Left lung (tissue), 10 donors: ENCODE results near the gene AQP12A. TPM values are rescaled to one million over a fixed set of nuclear protein-coding genes. Genes with fewer than 3 reads are reported as not detected.

Source experiments
- ATAC-seq: fragments of 200-7000 bp; cut with Tn5 transposase; one replicate; pipeline ENCODE4 v1.9.1; 2020; ENCODE audit warnings: moderate library complexity
- DNase-seq, 4 donors: peaks; one replicate each; pipeline ENCODE4 v3.0.0-alpha.2; 2013 to 2020
- H3K27ac ChIP-seq, 2 donors: fragments of 200-600 bp; sonication (generic) in 1 of 2; one replicate each; pipeline versions ENCODE4 v1.5.0 to v1.8.0; 2020 to 2021
- H3K27me3 ChIP-seq, 2 donors: fragments of 200-600 bp; sonication (generic) in 1 of 2; one replicate each; pipeline versions ENCODE4 v1.5.0 to v1.8.0; 2020 to 2021
- H3K36me3 ChIP-seq, 2 donors: fragments of 200-600 bp; sonication (generic) in 1 of 2; one replicate each; pipeline versions ENCODE4 v1.5.0 to v1.8.0; 2020 to 2021
- H3K4me1 ChIP-seq, 2 donors: fragments of 200-600 bp; one replicate each; pipeline ENCODE4 v1.8.0; 2021
- H3K4me3 ChIP-seq, 2 donors: fragments of 200-600 bp; sonication (generic) in 1 of 2; one replicate each; pipeline versions ENCODE4 v1.5.0 to v1.8.0; 2020 to 2021; ENCODE audit warnings: mild to moderate bottlenecking in 1 of 2
- H3K9me3 ChIP-seq, 2 donors: fragments of 200-600 bp; sonication (generic) in 1 of 2; one replicate each; pipeline versions ENCODE4 v1.5.0 to v1.8.0; 2020 to 2021
- intact Hi-C, 2 donors: fragments of 100-400 bp; cut with DNase I; formaldehyde crosslinking; loops; one replicate each; pipeline versions ENCODE4 v1.11.2 to v1.14.2; 2022
- polyA plus RNA-seq, 6 donors: library from polyadenylated mRNA; unstranded; fragments of 120-200 nt; gene quantifications; one replicate each; pipeline ENCODE4 v1.2.1, GENCODE V29; 2013; ENCODE audit not compliant: insufficient read length in 6 of 6
- total RNA-seq, 2 donors: library from RNA; stranded (reverse); fragmentation: NEBNext Ultra II Directional; extraction: Animal tissue kit (Norgen Biotek cat#: 25700); gene quantifications; one replicate each; pipeline ENCODE4 v1.2.1, GENCODE V29; 2021
- TF ChIP-seq, protein P1 (sequence below), 2 donors: fragments of 200-600 bp; sonication (generic) in 1 of 2; IDR thresholded peaks; one replicate each; pipeline versions ENCODE4 v1.5.0 to v1.8.0; 2021; ENCODE audit warnings: antibody characterized with exemption in 2 of 2
- donor health status: DM: no; HTN: yes; CAD: no.
- donor health status: DM: no; HTN: no; CAD: no.

AQP12A gene
- total and polyA plus RNA-seq, 8 donors, result not detected

DNA sequence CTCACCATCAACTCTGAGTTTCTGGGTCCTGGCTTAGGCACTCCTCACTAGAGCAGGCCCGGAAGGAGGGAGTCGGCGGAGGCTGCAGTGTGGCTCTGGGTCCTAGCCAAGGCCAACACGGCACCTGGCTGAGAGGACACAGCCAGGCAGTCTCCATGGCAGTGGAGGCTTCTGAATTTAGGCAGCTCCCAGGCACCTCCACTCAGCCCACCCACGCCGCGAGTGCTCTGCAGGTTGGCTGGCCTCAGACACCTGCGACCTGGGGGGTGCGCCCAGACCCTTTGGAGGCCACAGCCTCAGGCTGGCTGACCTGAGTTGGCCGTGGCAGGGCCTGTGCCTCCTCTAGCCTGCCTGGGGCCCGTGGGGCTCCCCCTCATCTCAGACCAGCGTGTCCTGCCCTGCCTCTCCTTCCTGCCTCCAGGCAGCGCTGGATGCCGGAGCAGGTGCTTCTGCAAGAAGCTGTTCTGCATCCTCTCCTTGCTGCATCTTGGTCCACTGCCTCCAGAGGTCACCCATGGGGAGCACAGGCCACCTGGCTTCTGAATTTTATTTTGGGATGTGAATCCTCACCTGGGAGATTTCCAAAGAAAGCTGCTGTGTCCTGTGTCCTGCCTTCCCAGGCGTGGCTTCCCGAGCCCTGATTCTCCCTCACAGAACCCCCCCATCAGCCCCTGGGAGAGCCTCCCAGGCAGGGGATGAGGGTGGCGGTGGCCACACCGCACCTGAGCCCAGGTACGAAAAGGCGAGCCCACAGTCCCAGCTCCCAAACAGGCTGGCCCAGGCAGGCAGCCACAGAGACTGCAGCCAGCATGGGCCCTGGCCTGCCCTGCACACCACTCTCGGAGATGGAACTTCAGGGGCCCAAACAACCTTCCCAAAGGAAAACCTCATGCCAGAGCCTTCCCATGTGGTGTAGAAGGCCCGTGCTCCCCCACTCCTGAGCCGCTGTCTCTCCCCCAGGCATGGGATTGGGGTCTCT, 23.4 kb downstream of the AQP12A start:
- Histone ChIP-seq H3K27me3 (peaks cover 0 to 5% of the 10 kb centered on the region in 2 donors), H3K4me1 (no peaks in the 10 kb centered on the region), H3K27ac (no peak overlapping the region), H3K9me3 (no peaks in the 10 kb centered on the region), H3K36me3 (no peaks in the 10 kb centered on the region), H3K4me3 (no peak overlapping the region)
- intact Hi-C loops, result no loop called here
- ATAC-seq (no peak), DNase-seq (peak in 1 of 4 donors; percentile 67)
- TF ChIP-seq, protein P1, sequence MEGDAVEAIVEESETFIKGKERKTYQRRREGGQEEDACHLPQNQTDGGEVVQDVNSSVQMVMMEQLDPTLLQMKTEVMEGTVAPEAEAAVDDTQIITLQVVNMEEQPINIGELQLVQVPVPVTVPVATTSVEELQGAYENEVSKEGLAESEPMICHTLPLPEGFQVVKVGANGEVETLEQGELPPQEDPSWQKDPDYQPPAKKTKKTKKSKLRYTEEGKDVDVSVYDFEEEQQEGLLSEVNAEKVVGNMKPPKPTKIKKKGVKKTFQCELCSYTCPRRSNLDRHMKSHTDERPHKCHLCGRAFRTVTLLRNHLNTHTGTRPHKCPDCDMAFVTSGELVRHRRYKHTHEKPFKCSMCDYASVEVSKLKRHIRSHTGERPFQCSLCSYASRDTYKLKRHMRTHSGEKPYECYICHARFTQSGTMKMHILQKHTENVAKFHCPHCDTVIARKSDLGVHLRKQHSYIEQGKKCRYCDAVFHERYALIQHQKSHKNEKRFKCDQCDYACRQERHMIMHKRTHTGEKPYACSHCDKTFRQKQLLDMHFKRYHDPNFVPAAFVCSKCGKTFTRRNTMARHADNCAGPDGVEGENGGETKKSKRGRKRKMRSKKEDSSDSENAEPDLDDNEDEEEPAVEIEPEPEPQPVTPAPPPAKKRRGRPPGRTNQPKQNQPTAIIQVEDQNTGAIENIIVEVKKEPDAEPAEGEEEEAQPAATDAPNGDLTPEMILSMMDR (IDR thresholded peaks at IDR 0.05), result no peak

DNA sequence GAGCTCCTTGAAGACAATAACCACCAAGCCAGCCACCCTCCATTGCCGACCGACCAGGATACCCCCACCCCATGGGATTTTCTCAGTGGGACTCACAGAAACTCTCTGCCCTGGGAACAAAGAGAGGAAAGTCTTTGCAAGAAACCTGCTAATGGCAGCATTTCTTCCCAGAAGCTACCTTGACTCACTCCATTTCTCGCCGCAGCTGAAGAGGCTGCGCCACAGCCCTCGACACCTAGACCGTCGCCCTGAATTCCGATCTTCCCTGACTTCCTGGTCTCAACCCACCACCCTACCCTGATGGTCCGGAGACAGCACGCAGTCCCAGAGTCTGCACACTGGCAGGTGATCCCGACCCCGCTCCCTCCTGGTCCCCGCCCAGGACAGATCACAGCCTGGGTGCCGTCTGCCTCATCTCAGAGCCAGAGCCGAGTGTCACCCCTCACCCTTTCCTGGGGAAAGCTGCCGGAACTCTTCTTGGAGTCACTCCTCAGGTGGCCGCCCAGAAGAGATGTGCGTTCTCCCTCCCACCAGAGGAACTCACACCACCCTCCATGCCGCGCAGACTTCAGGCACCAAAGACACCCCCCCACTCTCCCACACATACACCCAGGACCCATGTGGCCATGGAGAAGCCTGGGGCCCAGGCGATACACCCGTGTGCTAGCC, 24.6 kb downstream of the AQP12A start:
- DNase-seq, result peak in 1 of 4 donors; percentile 58
- ATAC-seq, result no peak
- peaks cover 0 to 5% of the 10 kb centered on the region in 2 donors for H3K27me3 ChIP-seq
- no peak overlapping the region for H3K4me3 ChIP-seq
- intact Hi-C loops, result no loop called here
- H3K36me3 ChIP-seq, result no peaks in the 10 kb centered on the region
- H3K4me1 ChIP-seq, result no peaks in the 10 kb centered on the region
- H3K27ac ChIP-seq, result no peak overlapping the region
- H3K9me3 ChIP-seq, result no peaks in the 10 kb centered on the region
- TF ChIP-seq, protein P1 (IDR thresholded peaks at IDR 0.05), result no peak

DNA sequence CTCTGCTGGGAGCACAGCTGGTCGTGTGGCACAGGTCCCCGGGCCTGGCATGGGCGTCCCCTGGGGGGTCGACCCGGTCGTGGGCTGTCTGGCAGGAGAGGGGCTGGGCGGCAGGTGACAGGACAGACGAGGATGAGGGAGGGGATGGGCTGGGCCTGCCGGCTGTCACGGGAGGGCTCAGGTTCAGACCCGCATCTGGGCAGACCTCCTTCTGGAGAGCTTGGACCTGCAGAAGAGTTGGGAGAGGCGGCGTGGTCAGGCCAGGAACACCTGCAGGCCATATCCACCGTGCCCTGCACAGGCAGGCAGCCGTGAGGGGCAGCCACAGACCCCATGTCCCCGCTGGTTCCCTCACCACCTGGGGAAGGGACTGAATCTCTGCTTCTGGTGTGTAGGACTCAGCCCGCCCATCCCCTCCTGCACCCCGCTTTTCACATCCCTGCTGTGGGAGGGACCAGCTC, 25.5 kb downstream of the AQP12A start:
- Histone ChIP-seq H3K36me3 (no peaks in the 10 kb centered on the region), H3K27me3 (peaks cover 0 to 5% of the 10 kb centered on the region in 2 donors), H3K4me1 (no peaks in the 10 kb centered on the region), H3K9me3 (no peaks in the 10 kb centered on the region), H3K4me3 (no peak overlapping the region), H3K27ac (no peak overlapping the region)
- ATAC-seq, result no peak
- intact Hi-C loops, result no loop called here
- DNase-seq, result peak in 1 of 4 donors; percentile 80
- TF ChIP-seq, protein P1 (IDR thresholded peaks at IDR 0.05), result no peak

DNA sequence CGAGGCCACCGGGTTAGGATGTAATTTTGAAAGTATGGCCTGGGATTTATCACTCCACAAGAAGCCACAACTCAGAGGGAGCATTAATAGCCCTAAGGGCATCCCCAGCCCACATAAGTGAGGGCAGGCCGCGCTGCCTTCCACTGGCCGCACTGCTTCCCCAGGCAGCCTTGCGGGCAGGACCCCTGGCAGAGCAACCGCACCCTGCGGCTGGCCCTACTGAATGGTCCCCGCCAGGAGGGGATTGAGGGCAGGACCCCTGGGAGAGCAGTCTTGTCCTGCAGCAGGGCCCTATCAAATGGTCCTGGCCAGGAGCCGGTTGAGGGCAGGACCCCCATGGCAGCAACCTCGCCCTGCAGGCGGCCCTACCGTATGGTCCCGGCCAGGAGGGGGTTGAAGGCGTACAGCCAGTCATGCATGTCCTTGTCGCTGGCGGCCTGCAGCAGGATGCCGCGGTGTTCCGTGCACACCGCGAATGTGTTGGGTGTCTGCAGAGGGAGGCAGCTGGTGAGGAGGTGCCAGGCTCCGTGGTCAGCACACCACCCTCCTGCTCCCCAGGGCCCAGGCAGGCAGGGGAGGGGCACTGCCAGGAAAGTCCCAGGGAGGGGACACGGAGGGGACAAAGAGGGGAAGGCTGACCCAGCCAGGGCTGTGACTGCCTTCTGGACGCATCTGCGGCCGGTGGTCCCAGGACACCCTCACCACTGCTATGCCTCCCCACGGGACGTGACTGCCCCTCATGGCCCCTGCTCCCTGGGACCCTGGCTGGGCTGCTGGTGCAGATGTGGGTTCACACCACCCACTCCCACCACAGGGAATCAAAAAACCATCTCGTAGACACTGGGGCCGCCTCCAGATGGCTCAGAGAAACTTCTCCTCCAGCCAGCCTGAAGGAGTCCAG, 26.3 kb downstream of the AQP12A start:
- TF ChIP-seq, protein P1 (IDR thresholded peaks at IDR 0.05), result no peak
- intact Hi-C loops, result no loop called here
- no peak for ATAC-seq
- H3K4me1 ChIP-seq, result no peaks in the 10 kb centered on the region
- H3K9me3 ChIP-seq, result no peaks in the 10 kb centered on the region
- no peak overlapping the region for H3K4me3 ChIP-seq
- no peaks in the 10 kb centered on the region for H3K36me3 ChIP-seq
- no peak overlapping the region for H3K27ac ChIP-seq
- peaks cover 0 to 5% of the 10 kb centered on the region in 2 donors for H3K27me3 ChIP-seq
- peak in 1 of 4 donors; percentile 61 for DNase-seq
